Skeletal muscle cell (primary cell): ENCODE data around the gene TRAF7.

ENCODE experiments used
- DNase-seq: peaks from one replicate; pipeline ENCODE4 v3.0.0-alpha.2; 2010; ENCODE audit warnings: low read depth
- H3K4me3 ChIP-seq: 2 replicates; pipeline ENCODE4 v1.5.1; 2011; ENCODE audit warnings: low read depth, mild to moderate bottlenecking, control low read depth, low read length, moderate library complexity

The TRAF7 gene

DNA sequence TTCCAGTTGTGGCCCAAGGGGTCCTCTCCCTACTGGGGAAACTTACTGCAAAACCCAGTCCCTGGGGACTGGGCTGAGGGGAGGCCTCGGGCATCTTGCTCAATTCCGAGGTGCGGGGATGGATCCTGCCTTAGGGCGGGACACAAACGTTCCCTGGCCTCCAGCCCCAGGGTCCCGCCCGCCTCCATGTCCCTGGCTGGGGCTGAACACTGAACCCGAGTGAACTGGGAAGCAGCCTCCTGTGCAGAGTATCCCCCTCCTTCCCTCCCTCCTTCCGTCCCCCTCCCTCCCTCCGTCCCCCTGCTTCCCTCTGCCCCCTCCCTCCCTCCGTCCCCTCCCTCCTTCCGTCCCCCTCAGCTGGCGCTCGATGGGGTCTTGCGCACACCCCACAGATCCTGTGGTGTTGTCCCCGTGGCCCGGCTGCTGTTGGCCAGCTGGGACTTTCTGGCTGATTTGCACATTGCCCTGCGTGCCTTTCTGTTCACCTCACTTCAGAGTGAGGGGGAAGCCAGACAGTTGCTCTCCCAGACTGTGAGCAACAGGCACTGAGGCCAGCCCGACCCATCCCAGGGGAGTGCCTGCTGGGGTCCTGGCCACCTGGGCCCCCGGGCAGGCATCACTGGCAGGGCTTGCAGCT lies 5.5 kb downstream of the TRAF7 start:
- H3K4me3 ChIP-seq = no peak overlapping the region
- peak; percentile 38 for DNase-seq

DNA sequence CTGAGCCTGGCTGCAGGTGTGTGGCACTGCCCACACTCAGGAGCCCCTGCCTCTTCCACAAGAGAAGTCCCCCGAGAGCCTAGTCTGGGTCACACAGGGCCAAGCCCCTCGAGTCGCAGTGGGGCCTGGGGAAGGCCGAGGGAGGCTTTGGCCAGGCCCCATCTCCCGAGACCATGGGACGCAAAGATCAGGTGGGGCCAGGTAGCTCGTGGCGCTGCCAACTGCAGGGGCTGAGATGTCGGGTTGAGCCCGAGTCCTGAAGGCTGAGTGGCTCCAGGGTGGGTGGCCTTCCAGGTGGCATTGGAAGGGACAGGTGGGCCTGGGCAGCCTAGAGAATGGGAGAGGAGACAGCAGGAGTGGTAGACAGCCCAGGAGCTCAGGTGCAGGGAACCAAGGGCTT lies 6.3 kb downstream of the TRAF7 start:
- DNase-seq = no peak
- no peak overlapping the region for H3K4me3 ChIP-seq

DNA sequence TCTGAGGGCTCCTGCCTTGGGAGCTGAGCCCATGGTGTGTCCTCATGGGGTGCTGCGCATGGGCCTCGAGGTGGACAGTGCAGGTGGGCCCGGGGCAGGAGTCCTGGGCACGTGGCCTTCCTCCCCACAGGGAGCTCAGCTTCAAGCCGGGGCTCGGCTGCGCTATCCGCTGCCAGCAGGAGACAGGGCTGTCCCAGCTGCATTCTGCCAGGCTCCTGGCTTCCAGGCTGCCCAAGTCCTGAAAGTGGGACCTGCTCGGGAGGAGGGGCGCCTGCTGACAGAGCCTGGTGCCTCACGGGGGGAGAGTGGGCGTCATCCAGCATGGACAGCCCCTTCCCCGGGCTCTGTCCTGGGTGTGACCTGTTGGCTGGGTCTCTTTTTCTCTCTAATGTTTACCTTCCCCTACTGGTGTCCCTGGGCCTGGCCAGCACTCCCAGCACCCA lies 7.1 kb downstream of the TRAF7 start:
- no peak overlapping the region for H3K4me3 ChIP-seq
- DNase-seq = no peak

GRCh38 chr16:2163211-2163881 lies 7.8 kb downstream of the TRAF7 start:
- DNase-seq = no peak
- H3K4me3 ChIP-seq = no peak overlapping the region

DNA sequence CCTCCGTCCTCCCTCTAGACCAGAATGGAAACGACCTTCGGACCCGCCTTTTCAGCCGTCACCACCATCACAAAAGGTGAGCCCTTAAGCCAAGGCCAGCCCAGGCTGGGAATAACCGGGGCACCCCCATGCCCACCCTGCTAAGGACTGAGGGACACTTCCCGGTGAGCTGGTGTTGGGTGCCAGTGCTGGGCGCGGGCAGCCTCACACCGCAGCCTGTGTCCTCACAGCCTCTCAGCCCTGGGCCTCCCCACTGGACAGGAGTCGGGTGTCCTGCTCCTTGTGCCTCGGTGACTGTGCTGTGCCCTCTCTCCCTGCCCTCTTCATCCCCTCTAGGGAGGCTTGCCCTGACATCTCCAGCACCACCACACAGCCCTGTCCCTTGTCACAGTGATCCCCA lies 10.3 kb downstream of the TRAF7 start:
- no peak for DNase-seq
- no peak overlapping the region for H3K4me3 ChIP-seq

- H3K4me3 ChIP-seq = no peak overlapping the region
- no peak for DNase-seq
These were observed 10.9 kb downstream of the TRAF7 start for GRCh38 chr16:2166263-2167067.

DNA sequence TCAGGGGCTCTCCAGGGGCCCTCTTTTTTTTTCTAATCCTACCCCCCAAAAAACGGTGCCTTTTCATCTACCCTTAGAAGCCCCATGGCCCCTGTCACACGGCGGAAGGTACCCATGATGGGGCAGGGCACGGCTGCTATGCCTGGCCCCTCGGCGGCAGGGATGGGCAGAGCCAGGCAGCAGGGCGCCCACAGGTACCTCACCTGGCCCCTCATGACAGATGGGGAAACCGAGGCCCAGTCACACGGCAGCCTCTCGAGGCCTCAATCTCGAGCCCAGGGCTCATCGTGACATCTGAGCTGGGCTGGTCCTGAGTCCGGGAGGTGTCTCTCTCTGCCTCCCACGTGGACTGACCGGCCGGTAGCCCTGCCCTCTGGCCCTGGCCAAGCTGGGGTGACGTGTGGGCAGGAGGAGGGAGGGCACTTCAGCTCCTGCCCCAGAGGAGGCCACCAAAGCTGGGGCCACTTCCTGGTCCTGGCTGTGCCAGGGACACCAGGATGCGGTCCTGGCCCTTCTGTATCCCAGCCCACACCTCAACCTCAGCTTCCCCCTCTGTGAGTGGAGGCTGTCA lies 11.6 kb downstream of the TRAF7 start:
- H3K4me3 ChIP-seq = no peak overlapping the region
- DNase-seq = no peak

DNA sequence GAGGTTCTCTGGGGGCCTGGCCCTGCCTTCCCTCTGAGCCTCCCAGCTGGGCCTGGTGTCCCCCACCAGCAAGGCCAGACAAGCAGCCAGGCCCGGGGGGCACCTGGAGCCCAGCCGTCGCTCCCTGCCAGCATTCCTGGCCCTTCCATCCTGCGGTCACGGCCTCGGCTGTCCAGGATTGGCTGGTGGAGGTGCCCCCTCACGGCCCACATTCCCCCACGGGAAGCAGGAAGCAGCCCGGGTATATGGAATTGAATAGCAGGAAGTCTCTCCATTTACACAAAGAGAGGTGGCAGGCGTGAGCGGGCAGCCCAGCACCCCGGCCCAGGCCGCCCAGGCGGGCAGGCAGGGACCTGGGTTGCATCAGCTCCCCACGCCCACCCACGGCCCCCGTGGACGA lies 14.5 kb downstream of the TRAF7 start:
- DNase-seq = no peak
- no peak overlapping the region for H3K4me3 ChIP-seq

- H3K4me3 ChIP-seq = no peak overlapping the region
- no peak for DNase-seq
These were observed 15.2 kb downstream of the TRAF7 start for GRCh38 chr16:2170587-2171435.

DNA sequence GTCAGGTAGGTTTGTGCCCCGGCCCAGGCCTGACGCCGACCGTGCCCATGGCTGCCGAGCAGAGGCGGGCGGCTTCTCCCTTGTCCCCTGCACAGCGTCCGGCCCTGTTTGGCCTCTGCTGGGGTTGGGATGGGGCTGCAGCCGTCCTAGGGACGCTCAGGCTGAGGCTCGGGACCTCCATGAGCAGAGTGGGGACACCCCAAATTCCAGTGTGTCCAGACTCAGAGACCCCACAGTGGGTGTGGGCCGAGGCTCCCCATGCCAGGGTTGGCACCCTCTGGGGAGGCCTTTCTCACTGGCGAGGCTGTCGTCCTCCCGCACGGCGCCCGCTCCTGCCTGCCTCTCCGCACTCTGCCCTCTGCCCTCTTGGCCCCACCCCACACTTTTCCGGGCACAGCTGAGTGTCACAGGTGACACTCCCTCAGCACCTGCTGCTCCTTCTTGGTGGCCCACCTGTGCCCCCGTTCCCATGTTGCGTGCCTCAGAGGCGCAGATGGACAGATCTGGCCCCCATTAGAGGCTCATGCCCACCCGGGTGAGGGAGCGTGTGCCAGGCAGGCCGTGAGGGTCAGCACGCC lies 16.1 kb downstream of the TRAF7 start:
- DNase-seq = no peak
- H3K4me3 ChIP-seq = no peak overlapping the region

DNA sequence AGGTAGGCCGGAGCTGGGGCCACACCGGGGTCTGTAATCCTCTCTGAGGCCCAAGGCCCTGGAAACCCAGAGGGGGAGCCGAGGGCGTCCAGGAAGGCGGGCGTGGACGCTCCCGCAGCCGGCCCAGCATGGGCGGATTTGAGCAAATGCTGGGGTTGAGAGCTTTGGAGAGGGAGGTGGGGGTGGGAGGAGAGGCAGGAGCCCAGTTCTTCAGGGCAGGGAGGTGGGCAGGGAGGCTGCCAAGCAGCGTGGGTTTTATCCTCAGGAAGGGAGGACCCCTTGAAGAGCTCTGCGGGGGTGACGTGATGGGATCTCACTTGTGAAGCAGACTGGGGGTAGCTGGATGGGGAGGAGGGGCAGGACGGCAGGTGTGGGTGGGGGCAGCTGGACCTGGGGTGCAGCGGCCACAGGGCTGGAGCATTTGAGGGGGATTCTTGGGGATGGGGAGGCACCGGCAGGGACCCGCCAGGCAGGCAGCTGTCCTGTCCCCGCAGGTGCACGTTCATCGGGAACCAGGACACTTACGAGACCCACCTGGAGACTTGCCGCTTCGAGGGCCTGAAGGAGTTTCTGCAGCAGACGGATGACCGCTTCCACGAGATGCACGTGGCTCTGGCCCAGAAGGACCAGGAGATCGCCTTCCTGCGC lies 17.2 kb downstream of the TRAF7 start:
- DNase-seq = no peak
- no peak overlapping the region for H3K4me3 ChIP-seq

DNA sequence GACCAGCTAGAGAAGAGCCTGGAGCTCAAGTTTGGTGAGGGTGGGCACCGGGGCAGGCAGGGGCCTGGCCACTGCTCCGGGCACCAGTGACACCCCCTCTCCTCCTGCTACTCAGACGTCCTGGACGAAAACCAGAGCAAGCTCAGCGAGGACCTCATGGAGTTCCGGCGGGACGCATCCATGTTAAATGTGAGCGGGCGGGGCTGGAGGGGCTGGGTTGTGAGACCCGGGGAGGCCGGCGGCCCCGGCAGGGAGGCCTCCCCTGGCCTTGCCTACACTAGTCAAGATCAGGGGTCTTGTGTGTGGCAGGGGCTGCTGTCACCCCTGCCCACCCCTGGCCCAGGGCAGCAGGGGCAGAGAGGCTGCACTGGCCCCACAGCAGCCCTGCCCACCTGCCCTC lies 17.8 kb downstream of the TRAF7 start:
- no peak overlapping the region for H3K4me3 ChIP-seq
- DNase-seq = no peak

GRCh38 chr16:2173916-2174315 lies 18.3 kb downstream of the TRAF7 start:
- DNase-seq = no peak
- no peak overlapping the region for H3K4me3 ChIP-seq

GRCh38 chr16:2174396-2175131 lies 19.0 kb downstream of the TRAF7 start:
- DNase-seq = no peak
- no peak overlapping the region for H3K4me3 ChIP-seq

DNA sequence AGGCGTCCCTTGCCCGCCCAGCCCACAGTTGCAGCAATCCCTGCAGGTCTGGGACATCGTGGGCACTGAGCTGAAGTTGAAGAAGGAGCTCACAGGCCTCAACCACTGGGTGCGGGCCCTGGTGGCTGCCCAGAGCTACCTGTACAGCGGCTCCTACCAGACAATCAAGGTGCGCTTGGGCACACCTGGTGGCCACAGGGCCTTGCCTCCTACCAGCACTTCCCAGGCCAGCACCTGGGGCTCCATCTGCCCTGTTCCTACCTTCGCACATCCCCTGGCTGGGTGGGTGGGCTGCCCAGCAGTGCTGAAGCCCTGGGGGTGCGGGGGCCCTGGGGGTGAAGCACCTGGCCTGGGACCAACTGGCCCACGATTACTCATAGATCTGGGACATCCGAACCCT lies 19.9 kb downstream of the TRAF7 start:
- no peak for DNase-seq
- no peak overlapping the region for H3K4me3 ChIP-seq

DNA sequence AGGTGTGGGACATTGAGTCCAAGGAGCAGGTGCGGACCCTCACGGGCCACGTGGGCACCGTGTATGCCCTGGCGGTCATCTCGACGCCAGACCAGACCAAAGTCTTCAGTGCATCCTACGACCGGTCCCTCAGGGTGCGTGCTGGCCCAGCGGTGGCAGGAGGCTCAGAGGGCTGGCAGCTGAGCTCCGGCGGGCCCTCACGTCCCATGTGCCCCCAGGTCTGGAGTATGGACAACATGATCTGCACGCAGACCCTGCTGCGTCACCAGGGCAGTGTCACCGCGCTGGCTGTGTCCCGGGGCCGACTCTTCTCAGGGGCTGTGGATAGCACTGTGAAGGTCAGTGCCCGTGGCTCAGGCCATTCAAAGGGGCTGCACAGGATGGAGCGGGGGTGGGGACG lies 20.5 kb downstream of the TRAF7 start:
- DNase-seq = no peak
- H3K4me3 ChIP-seq = no peak overlapping the region

- DNase-seq = no peak
- no peak overlapping the region for H3K4me3 ChIP-seq
These were observed 21.5 kb downstream of the TRAF7 start for GRCh38 chr16:2177101-2177500.

GRCh38 chr16:2177561-2177960 lies 22.0 kb downstream of the TRAF7 start:
- H3K4me3 ChIP-seq = no peak overlapping the region
- no peak for DNase-seq
